T-helper 1 cell (primary cell): ENCODE results near the gene RPL39L.

Experiments
- DNase-seq, 5 donors: peaks; one replicate each; pipeline ENCODE4 v3.0.0-alpha.2; 2012 to 2020

The RPL39L gene

DNA sequence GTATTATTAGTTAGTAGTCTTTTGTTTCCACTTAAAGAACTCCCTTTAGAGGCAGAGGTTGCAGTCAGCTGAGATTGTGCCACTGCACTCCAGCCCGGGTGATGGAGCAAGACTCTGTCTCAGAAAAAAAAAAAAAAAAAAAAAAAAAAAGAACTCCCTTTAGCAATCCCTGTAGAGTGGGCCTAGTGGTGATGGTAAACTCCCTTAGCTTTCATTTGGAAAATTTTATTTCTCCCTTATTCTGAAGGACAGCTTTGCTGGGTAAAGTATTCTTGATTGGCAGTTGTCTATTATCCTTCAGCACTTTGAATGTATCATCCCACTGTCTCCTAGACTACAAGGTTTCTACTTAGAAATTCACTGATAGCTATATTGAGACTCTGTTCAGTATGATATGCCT lies 46.0 kb downstream of the RPL39L start:
- no peak for DNase-seq

GRCh38 chr3:187088701-187089100 lies 50.6 kb downstream of the RPL39L start:
- DNase-seq = no peak

DNA sequence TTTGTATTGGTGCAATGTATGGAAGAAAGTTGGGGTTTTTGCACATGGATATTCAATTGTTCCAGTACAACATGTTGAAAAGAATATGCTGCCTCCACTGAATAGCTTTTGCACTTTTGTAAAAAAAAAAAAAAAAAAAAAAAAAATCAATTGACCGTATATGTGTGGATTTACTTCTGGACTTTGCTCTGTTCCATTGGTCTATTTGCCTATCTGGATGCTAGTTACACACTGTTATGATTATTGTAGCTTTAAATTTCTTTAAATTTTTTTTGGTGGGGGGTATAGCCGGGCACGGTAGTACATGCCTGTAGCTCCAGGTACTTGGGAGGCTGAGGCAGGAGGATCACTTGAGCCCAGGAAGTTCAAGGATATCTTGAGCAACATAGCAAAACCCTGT lies 52.5 kb downstream of the RPL39L start:
- no peak for DNase-seq

DNA sequence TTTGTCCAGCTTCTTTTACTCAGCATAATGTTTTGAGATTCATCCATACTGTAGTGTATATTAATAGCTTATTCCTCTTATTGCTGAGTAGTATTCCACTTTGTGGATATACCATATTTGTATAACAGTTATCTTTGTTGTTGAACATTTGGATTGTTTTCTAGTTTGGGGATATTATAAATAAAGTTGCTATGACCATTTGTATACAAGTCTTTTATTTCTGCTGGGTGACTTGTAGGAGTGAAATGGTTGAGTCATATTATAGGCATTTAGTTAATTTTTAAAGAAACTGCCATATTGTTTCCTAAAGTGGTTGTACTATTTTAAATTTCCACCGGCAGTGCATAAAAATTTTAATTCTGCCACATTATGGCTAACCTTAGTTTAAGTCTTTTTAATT lies 53.4 kb downstream of the RPL39L start:
- DNase-seq = no peak

GRCh38 chr3:187085021-187085666 lies 54.2 kb downstream of the RPL39L start:
- no peak for DNase-seq

DNA sequence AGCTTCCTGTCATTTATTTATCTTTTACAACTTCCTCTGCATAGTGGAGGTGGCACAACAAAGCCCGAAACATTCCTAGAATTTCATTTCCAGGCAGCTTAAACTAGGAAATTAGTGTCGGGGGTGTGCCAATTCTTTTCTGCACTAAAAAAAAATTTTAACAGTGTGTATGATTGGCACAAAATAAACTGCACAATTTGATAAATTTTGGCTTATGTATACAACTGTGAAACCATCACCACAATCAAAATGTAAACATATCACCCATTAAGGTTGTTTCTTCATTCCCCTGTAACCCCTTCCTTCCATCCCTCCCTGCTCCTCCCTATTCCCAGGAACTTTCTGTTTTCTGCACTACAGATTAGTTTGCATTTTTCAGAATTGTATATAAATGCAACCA lies 54.7 kb downstream of the RPL39L start:
- no peak for DNase-seq

- DNase-seq = no peak
Measured at GRCh38 chr3:187084126-187084525, 55.2 kb downstream of the RPL39L start.

DNA sequence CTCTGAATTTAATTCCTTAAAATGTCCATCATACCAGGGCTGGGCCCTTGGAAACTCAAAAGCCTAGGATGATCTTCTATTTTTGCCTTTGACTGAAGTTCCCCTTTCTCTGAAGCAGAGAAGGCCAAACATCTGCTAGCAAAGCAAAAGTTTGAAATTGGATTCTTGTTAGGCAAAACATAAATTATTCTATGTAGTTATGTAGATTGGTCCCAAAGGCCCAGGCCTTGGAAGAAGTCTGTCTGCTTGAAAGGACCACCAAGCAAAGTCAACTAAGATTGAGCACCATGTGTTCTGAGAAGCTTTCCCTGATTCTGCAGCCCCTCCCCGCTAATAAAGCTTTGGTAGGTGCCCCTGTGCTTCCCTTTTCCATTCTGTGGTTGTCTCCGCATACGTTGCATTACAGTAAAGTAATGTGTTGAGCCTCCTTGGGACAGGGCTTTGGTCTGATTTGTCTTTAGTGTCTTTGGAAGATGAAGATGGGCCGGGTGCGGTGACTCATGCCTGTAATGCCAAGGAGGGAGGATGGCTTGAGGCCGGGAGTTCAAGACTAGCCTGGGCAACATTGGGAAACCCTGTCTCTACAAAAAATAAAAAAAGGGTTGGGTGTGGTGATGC lies 56.4 kb downstream of the RPL39L start:
- no peak for DNase-seq

GRCh38 chr3:187080799-187081450 lies 58.4 kb downstream of the RPL39L start:
- no peak for DNase-seq

GRCh38 chr3:187079090-187080022 lies 59.9 kb downstream of the RPL39L start:
- no peak for DNase-seq

DNA sequence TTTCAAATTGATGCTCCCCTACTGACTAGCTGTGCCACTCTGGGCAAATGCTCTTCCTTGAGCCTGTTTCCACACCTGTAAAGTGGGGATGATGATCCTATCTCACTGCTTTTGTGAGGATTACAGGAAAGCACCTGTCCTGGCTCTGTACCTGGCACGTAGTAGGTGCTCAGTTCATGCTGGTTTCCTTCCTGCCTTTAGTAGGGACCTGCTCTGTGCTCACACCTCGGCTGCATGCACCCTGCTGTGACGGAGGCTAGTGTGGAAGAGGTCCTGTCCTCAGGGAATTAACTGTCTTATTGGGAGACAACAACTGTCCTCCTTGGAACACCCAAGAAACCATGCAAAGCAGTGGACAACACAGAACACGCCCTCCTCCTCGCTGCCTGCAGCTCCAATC lies 61.8 kb downstream of the RPL39L start:
- DNase-seq = no peak

- no peak for DNase-seq
Measured at GRCh38 chr3:187077085-187077484, 62.2 kb downstream of the RPL39L start.

- DNase-seq = no peak
Measured at GRCh38 chr3:187076297-187076696, 63.0 kb downstream of the RPL39L start.

DNA sequence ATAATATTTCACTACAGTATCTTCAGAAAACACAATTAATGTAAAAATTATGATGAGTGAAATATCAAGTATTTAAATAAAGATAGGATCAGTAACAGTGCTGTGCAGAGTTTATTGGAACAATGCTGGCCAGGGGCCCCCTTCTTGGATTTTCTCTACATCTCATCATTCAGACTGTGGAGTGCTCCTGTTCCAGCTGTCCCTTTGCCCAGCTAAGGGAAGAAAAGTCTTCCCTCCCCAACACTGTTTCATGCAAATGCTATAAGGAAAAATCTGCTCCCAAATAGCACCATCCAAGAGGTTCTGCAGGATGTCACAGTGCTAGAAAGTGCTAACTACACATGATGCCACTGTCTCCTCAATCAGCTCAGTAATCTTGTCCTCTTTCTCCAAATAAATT lies 64.5 kb downstream of the RPL39L start:
- DNase-seq = no peak

- DNase-seq = no peak
Measured at GRCh38 chr3:187073581-187074098, 65.7 kb downstream of the RPL39L start.

GRCh38 chr3:187072511-187072910 lies 66.8 kb downstream of the RPL39L start:
- no peak for DNase-seq

- no peak for DNase-seq
Measured at GRCh38 chr3:187072102-187072501, 67.2 kb downstream of the RPL39L start.
